Body of pancreas (tissue), 4 donors: ENCODE measurements around the gene CYCS. TPM values are rescaled to one million over a fixed set of nuclear protein-coding genes. Genes with fewer than 3 reads are reported as not detected.

Source experiments
- ATAC-seq: fragments of 150-250 bp; one replicate; pipeline ENCODE4 v1.9.1; 2016
- DNase-seq, 4 donors: peaks; one replicate each; pipeline ENCODE4 v3.0.0-alpha.2; 2019
- H3K27ac ChIP-seq, 4 donors: fragments of 200-600 bp; sonication (generic); 1 replicate in 3 of 4; 2 replicates in 1 of 4; pipeline versions ENCODE4 v1.5.1 to v1.6.1; 2016 to 2019; ENCODE audit warnings: mild to moderate bottlenecking in 1 of 4, mixed read lengths in 1 of 4, moderate library complexity in 1 of 4
- H3K27me3 ChIP-seq, 2 donors: fragments of 200-600 bp; sonication (generic); one replicate each; pipeline ENCODE4 v1.6.0; 2016; ENCODE audit warnings: mild to moderate bottlenecking in 1 of 2
- H3K36me3 ChIP-seq, 2 donors: fragments of 200-600 bp; sonication (generic); replicated peaks in 1 of 2; 2 replicates each; pipeline ENCODE4 v1.5.1; 2016; ENCODE audit warnings: low read depth in 2 of 2; ENCODE audit not compliant: insufficient read depth in 1 of 2
- H3K4me1 ChIP-seq: fragments of 200-600 bp; sonication (generic); one replicate; pipeline ENCODE4 v1.6.0; 2016
- H3K4me3 ChIP-seq, 2 donors: fragments of 200-600 bp; sonication (generic); 1 replicate in 1 of 2; 2 replicates in 1 of 2; pipeline ENCODE4 v1.5.1; 2016 to 2019
- H3K9me3 ChIP-seq, 3 donors: fragments of 200-600 bp; sonication (generic); 1 replicate in 2 of 3; 2 replicates in 1 of 3; pipeline ENCODE4 v1.5.1; 2016
- CTCF ChIP-seq, 7 experiments: fragments of 450-650 bp in 4 of 7; fragments of 200-600 bp in 3 of 7; sonication (generic) in 3 of 7; IDR thresholded peaks; one replicate each; pipeline ENCODE4 v1.5.1; 2016 to 2019; ENCODE audit warnings: antibody characterized with exemption in 7 of 7
- POLR2A ChIP-seq, 3 donors: fragments of 450-650 bp; IDR thresholded peaks; one replicate each; pipeline ENCODE4 v1.6.1; 2016; ENCODE audit warnings: antibody characterized with exemption in 3 of 3, mild to moderate bottlenecking in 2 of 3
- WGBS, 2 donors: methylation state at CpG; one replicate each; pipeline ENCODE4 v1.1.5; 2017; 5-methylcytosine and 5-hydroxymethylcytosine counted together
- intact Hi-C: fragments of 100-400 bp; cut with DNase I; formaldehyde crosslinking; loops from one replicate; pipeline ENCODE4 v1.15.1; 2023
- total RNA-seq, 2 donors: library from RNA; depleted of rRNA; stranded (reverse); fragments of >200 nt; gene quantifications; one replicate each; pipeline ENCODE4 v1.1.0, GENCODE V29; 2016

CYCS gene
- total RNA-seq, 2 donors from 2014 or later = 5.9 to 11.7 TPM

GRCh38 chr7:25122373-25122772 lies 2.7 kb downstream of the CYCS start:
- H3K27me3 ChIP-seq = no peaks in the 10 kb centered on the region
- no peak overlapping the region for H3K27ac ChIP-seq
- TF ChIP-seq CTCF (IDR thresholded peaks at IDR 0.05) = no peak
- no peak for TF ChIP-seq POLR2A (IDR thresholded peaks at IDR 0.05)
- ATAC-seq (no peak), DNase-seq (no peak)
- no peaks in the 10 kb centered on the region for H3K9me3 ChIP-seq
- peaks cover 5 to 7% of the 10 kb centered on the region in 2 donors for H3K36me3 ChIP-seq
- peaks cover 7% of the 10 kb centered on the region for H3K4me1 ChIP-seq
- H3K4me3 ChIP-seq = no peak overlapping the region
- intact Hi-C loops = no loop called here

GRCh38 chr7:25121599-25121998 lies 3.5 kb downstream of the CYCS start:
- ATAC-seq (no peak), DNase-seq (no peak)
- Histone ChIP-seq H3K9me3 (no peaks in the 10 kb centered on the region), H3K36me3 (peaks cover 5 to 7% of the 10 kb centered on the region in 2 donors), H3K27me3 (no peaks in the 10 kb centered on the region), H3K27ac (no peak overlapping the region), H3K4me3 (no peak overlapping the region), H3K4me1 (peaks cover 7% of the 10 kb centered on the region)
- TF ChIP-seq CTCF (IDR thresholded peaks at IDR 0.05) (no peak), POLR2A (IDR thresholded peaks at IDR 0.05) (no peak)
- WGBS, 2 donors = 97 to 99% methylated on average over 9 of the region's 9 CpGs
- intact Hi-C loops = no loop called here

- H3K4me3 ChIP-seq = no peak overlapping the region
- TF ChIP-seq CTCF (IDR thresholded peaks at IDR 0.05) = no peak
- TF ChIP-seq POLR2A (IDR thresholded peaks at IDR 0.05) = no peak
- DNase-seq (no peak), ATAC-seq (no peak)
- H3K27me3 ChIP-seq = no peaks in the 10 kb centered on the region
- intact Hi-C loops = no loop called here
- H3K9me3 ChIP-seq = no peaks in the 10 kb centered on the region
- H3K27ac ChIP-seq = no peak overlapping the region
- peaks cover 5 to 7% of the 10 kb centered on the region in 2 donors for H3K36me3 ChIP-seq
- peaks cover 5% of the 10 kb centered on the region for H3K4me1 ChIP-seq
- WGBS, 2 donors = 90 to 93% methylated on average over 8 of the region's 8 CpGs
Measured at GRCh38 chr7:25119102-25119501, 6.0 kb downstream of the CYCS start.

GRCh38 chr7:25118048-25118753 lies 6.9 kb downstream of the CYCS start:
- Histone ChIP-seq H3K9me3 (no peaks in the 10 kb centered on the region), H3K36me3 (peaks cover 5 to 7% of the 10 kb centered on the region in 2 donors), H3K27me3 (no peaks in the 10 kb centered on the region), H3K27ac (no peak overlapping the region), H3K4me3 (no peak overlapping the region), H3K4me1 (no peaks in the 10 kb centered on the region)
- ATAC-seq = no peak
- DNase-seq = no peak
- intact Hi-C loops = no loop called here
- WGBS, 2 donors = 80 to 87% methylated on average over 8 of the region's 8 CpGs
- no peak for TF ChIP-seq CTCF (IDR thresholded peaks at IDR 0.05)
- TF ChIP-seq POLR2A (IDR thresholded peaks at IDR 0.05) = no peak
